Neural crest cell (in vitro differentiated cells): ENCODE results near the gene P4HA2. TPM values are rescaled to one million over a fixed set of nuclear protein-coding genes. Genes with fewer than 3 reads are reported as not detected.

Source experiments
- DNase-seq: peaks from one replicate; pipeline ENCODE4 v3.0.0; 2021; ENCODE audit warnings: low read depth, mixed read lengths, low spot score
- H3K27ac Mint-ChIP-seq: one replicate; pipeline ENCODE4 v1.8.0; 2021; ENCODE audit warnings: mild to moderate bottlenecking, mixed read lengths; ENCODE audit not compliant: unreplicated experiment
- H3K27me3 Mint-ChIP-seq: 2 replicates; pipeline ENCODE4 v1.8.0; 2021; ENCODE audit warnings: low read depth, mild to moderate bottlenecking, mixed read lengths
- H3K36me3 Mint-ChIP-seq: 2 replicates; pipeline ENCODE4 v1.8.0; 2021; ENCODE audit warnings: low read depth, mild to moderate bottlenecking, mixed read lengths
- H3K4me1 Mint-ChIP-seq: 2 replicates; pipeline ENCODE4 v1.8.0; 2021; ENCODE audit warnings: mixed read lengths
- H3K4me3 Mint-ChIP-seq: one replicate; pipeline ENCODE4 v1.8.0; 2021; ENCODE audit warnings: mild to moderate bottlenecking, mixed read lengths
- H3K9me3 Mint-ChIP-seq: 2 replicates; pipeline ENCODE4 v1.8.0; 2021; ENCODE audit warnings: mixed read lengths
- CTCF ChIP-seq: fragments of 200-600 bp; sonication (generic); conservative IDR thresholded peaks from 2 replicates; pipeline ENCODE4 v1.5.0; 2021; ENCODE audit warnings: antibody characterized with exemption, mild to moderate bottlenecking
- total RNA-seq: library from RNA; stranded (reverse); gene quantifications from 2 replicates; pipeline ENCODE4 v1.2.1, GENCODE V29; 2021

The P4HA2 gene
- total RNA-seq, 1 donor from 2014 or later, result 10.8 TPM

- DNase-seq, result no peak
- H3K27ac Mint-ChIP-seq, result peak overlapping the region; percentile 96
- H3K4me1 Mint-ChIP-seq, result peaks cover 41% of the 10 kb centered on the region
- no peaks in the 10 kb centered on the region for H3K9me3 Mint-ChIP-seq
- H3K4me3 Mint-ChIP-seq, result peak overlapping the region; percentile 84
- peaks cover 3% of the 10 kb centered on the region for H3K36me3 Mint-ChIP-seq
- TF ChIP-seq CTCF, result no peak
- H3K27me3 Mint-ChIP-seq, result no peaks in the 10 kb centered on the region
Measured at GRCh38 chr5:132258102-132259068, 30.7 kb upstream of the P4HA2 start.

GRCh38 chr5:132257131-132258101, 29.8 kb upstream of the P4HA2 start, which contains the start of gene PDLIM4:
PDLIM4 (plus strand) TSS chr5:132257696; CDS start chr5:132257735, 39 bp downstream.
- TF ChIP-seq CTCF, result no peak
- H3K4me3 Mint-ChIP-seq, result peak within 1 kb of the TSS; percentile 87
- peaks cover 41% of the 10 kb centered on the region for H3K4me1 Mint-ChIP-seq
- no peaks in the 10 kb centered on the region for H3K27me3 Mint-ChIP-seq
- peak within 1 kb of the TSS; percentile 62 for H3K27ac Mint-ChIP-seq
- H3K36me3 Mint-ChIP-seq, result peaks cover 3% of the 10 kb centered on the region
- peak; percentile 59 for DNase-seq
- no peaks in the 10 kb centered on the region for H3K9me3 Mint-ChIP-seq

GRCh38 chr5:132256783-132257130, 29.1 kb upstream of the P4HA2 start:
- Mint-ChIP-seq H3K4me3 (peak overlapping the region; percentile 87), H3K27me3 (no peaks in the 10 kb centered on the region)

GRCh38 chr5:132256086-132256782, 28.6 kb upstream of the P4HA2 start:
- H3K4me3 Mint-ChIP-seq, result peak overlapping the region; percentile 87
- no peaks in the 10 kb centered on the region for H3K27me3 Mint-ChIP-seq
- H3K36me3 Mint-ChIP-seq, result no peaks in the 10 kb centered on the region
- no peak for DNase-seq
- no peak for TF ChIP-seq CTCF
- peak overlapping the region; percentile 62 for H3K27ac Mint-ChIP-seq
- no peaks in the 10 kb centered on the region for H3K9me3 Mint-ChIP-seq
- H3K4me1 Mint-ChIP-seq, result peaks cover 31% of the 10 kb centered on the region

More at GRCh38 chr5:132256783-132257130, 29.1 kb upstream of the P4HA2 start:
- Mint-ChIP-seq H3K36me3 (no peaks in the 10 kb centered on the region), H3K4me1 (peaks cover 35% of the 10 kb centered on the region), H3K9me3 (no peaks in the 10 kb centered on the region), H3K27ac (peak overlapping the region; percentile 62)
- DNase-seq, result no peak
- TF ChIP-seq CTCF, result no peak
